NCI-H128 (cell line): ENCODE data around the gene WDR73.
A peak's percentile ranks its signal among the peaks of the same experiment; 100 is the strongest.
"Not testable (repeated sequence)": the region's sequence is repeated elsewhere in the genome, so short reads cannot be mapped to it uniquely, and the experiment has no call there.

Source experiments
- DNase-seq: peaks from one replicate; lab custom pipeline; 2025; ENCODE audit not compliant: unreplicated experiment; lab: John Stamatoyannopoulos, UW

The WDR73 gene

GRCh38 chr15:84653910-84654688 is at the start of gene WDR73:
Gene WDR73, minus strand, starts transcription at chr15:84654283. Its CDS starts 9 bp downstream, at chr15:84654274.
- peak; percentile 84 for DNase-seq

GRCh38 chr15:84703808-84704207 is 49.7 kb upstream of the WDR73 start:
- no peak for DNase-seq

- no peak for DNase-seq
Observed at GRCh38 chr15:84702961-84703482, 48.9 kb upstream of the WDR73 start.

- no peak for DNase-seq
Observed at GRCh38 chr15:84699538-84700191, 45.6 kb upstream of the WDR73 start.

- no peak for DNase-seq
Observed at GRCh38 chr15:84697236-84697990, 43.3 kb upstream of the WDR73 start.

- no peak for DNase-seq
Observed at GRCh38 chr15:84696757-84697156, 42.7 kb upstream of the WDR73 start.

- no peak for DNase-seq
Observed at GRCh38 chr15:84690342-84690741, 36.3 kb upstream of the WDR73 start.

- DNase-seq, result no peak
Observed at GRCh38 chr15:84689858-84690257, 35.8 kb upstream of the WDR73 start.

GRCh38 chr15:84686446-84686845 is 32.4 kb upstream of the WDR73 start:
- DNase-seq, result not testable (repeated sequence)

GRCh38 chr15:84685304-84685703 is 31.2 kb upstream of the WDR73 start:
- no peak for DNase-seq

- DNase-seq, result no peak
Observed at GRCh38 chr15:84684092-84684491, 30.0 kb upstream of the WDR73 start.

GRCh38 chr15:84681831-84682230 is 27.7 kb upstream of the WDR73 start:
- no peak for DNase-seq

GRCh38 chr15:84671211-84671610 is 17.1 kb upstream of the WDR73 start:
- no peak for DNase-seq

- no peak for DNase-seq
Observed at GRCh38 chr15:84669726-84670125, 15.6 kb upstream of the WDR73 start.

- DNase-seq, result no peak
Observed at GRCh38 chr15:84668221-84668982, 14.3 kb upstream of the WDR73 start.

- no peak for DNase-seq
Observed at GRCh38 chr15:84666373-84666772, 12.3 kb upstream of the WDR73 start.

- DNase-seq, result no peak
Observed at GRCh38 chr15:84661001-84661400, 6.9 kb upstream of the WDR73 start.

- DNase-seq, result no peak
Observed at GRCh38 chr15:84659904-84660781, 6.1 kb upstream of the WDR73 start.

- DNase-seq, result no peak
Observed at GRCh38 chr15:84658788-84659411, 4.8 kb upstream of the WDR73 start.
